ENCODE measurements around the gene NUCKS1.

NUCKS1 gene

DNA sequence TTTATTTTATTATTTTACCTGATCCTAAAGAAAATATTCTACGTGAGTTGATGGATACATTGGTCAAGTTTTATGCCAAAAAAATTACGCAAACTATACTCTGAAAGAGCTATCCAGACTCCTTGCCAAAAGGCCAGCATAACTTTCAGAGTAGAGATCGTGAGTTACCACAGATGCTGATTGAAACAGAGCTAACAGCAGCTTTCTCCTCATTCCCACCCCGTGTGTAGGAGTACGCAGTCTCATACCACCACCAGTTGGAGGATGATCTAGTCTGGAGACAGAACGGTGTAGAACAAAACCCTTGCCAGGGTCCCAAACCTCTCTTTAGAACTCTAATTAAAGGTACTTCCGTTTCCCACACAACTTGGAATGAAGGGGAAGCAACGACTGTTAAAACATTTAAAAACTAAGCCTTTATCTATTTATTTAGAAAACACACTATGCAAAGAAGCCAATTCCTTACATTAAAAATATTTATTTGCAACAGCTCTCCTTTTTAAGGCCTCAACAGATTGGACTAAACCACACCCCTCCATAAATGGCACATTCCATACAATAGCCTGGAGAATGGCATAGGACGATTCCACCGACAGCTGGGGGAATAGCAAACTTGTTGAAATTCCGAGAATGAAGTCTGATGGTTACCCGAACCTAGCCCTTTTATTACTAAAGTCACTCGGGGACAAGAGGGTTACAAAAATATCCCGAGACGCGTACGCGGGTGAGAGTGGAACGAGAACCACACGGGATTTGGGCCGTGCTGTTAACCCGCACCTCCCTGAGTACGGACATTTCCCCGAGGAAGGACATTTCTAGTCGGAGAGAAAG, 1.4 kb downstream of the NUCKS1 start:
- DNase-seq (ENCODE audit: low spot score), result no peak
- Histone ChIP-seq H3K4ac (ENCODE audit: low read length) (no peak overlapping the region), H4K8ac (ENCODE audit: low read depth, low read length) (no peak overlapping the region), H2AFZ (ENCODE audit: low read length) (peak overlapping the region; percentile 31), H3K4me2 (ENCODE audit: insufficient read depth, low read length, poor library complexity, severe bottlenecking) (peak overlapping the region; percentile 48), H2BK5ac (ENCODE audit: low read length) (no peak overlapping the region), H2BK120ac (ENCODE audit: low read depth, low read length) (no peak overlapping the region), H3K36me3 (replicated peaks in 1 of 2; ENCODE audit: control insufficient read depth in 2 of 2, insufficient read depth in 2 of 2, low read length in 2 of 2) (peaks cover 0 to 48% of the 10 kb centered on the region in 2 donors), H3K4me1 (ENCODE audit: control insufficient read depth in 2 of 2, insufficient read depth in 1 of 2, low read depth in 1 of 2, low read length in 2 of 2) (peaks cover 5 to 10% of the 10 kb centered on the region in 2 donors), H3K14ac (ENCODE audit: low read length) (no peak overlapping the region), H2BK12ac (ENCODE audit: low read length) (no peak overlapping the region), H4K91ac (ENCODE audit: low read depth, low read length, poor library complexity) (no peak overlapping the region), H3K27ac (replicated peaks; ENCODE audit: low read length) (peak overlapping the region; percentile 68), H3K9me3 (replicated peaks in 1 of 2; ENCODE audit: control insufficient read depth in 2 of 2, insufficient read depth in 1 of 2, low read depth in 1 of 2, low read length in 2 of 2) (peaks cover 0 to 3% of the 10 kb centered on the region in 2 donors), H2BK15ac (ENCODE audit: low read length) (no peak overlapping the region), H3K18ac (ENCODE audit: low read length) (peak overlapping the region; percentile 80), H3K79me1 (ENCODE audit: low read depth, low read length) (peaks cover 3% of the 10 kb centered on the region), H3K27me3 (ENCODE audit: control insufficient read depth in 3 of 3, insufficient read depth in 3 of 3, low read depth in 1 of 3, low read length in 3 of 3) (peaks cover 0 to 3% (median 0%) of the 10 kb centered on the region in 3 experiments), H3K4me3 (ENCODE audit: low read length in 2 of 2) (peak overlapping the region; percentile 69 to 92), H2AK5ac (ENCODE audit: low read depth, low read length) (no peak overlapping the region), H3K9ac (ENCODE audit: low read depth, low read length, poor library complexity) (peak overlapping the region; percentile 67), H3K23ac (ENCODE audit: low read depth, low read length, poor library complexity) (no peak overlapping the region)
- no CpG with 5 or more reads among the region's 25 CpGs for WGBS, 2 donors (ENCODE audit: extremely low coverage in 2 of 2, insufficient read length in 2 of 2, insufficient replicate concordance in 1 of 2)

GRCh38 chr1:205746757-205747412, 3.1 kb downstream of the NUCKS1 start:
- H3K9me3 ChIP-seq (replicated peaks in 1 of 2; ENCODE audit: control insufficient read depth in 2 of 2, insufficient read depth in 1 of 2, low read depth in 1 of 2, low read length in 2 of 2), result peaks cover 0 to 3% of the 10 kb centered on the region in 2 donors
- H3K27me3 ChIP-seq (ENCODE audit: control insufficient read depth in 3 of 3, insufficient read depth in 3 of 3, low read depth in 1 of 3, low read length in 3 of 3), result no peaks in the 10 kb centered on the region
- H3K9ac ChIP-seq (ENCODE audit: low read depth, low read length, poor library complexity), result no peak overlapping the region
- H2BK5ac ChIP-seq (ENCODE audit: low read length), result no peak overlapping the region
- H3K4me1 ChIP-seq (ENCODE audit: control insufficient read depth in 2 of 2, insufficient read depth in 1 of 2, low read depth in 1 of 2, low read length in 2 of 2), result peaks cover 5 to 10% of the 10 kb centered on the region in 2 donors
- peak overlapping the region in 1 of 2 donors; percentile 69 for H3K4me3 ChIP-seq (ENCODE audit: low read length in 2 of 2)
- H3K4me2 ChIP-seq (ENCODE audit: insufficient read depth, low read length, poor library complexity, severe bottlenecking), result peak overlapping the region; percentile 39
- no peak overlapping the region for H3K14ac ChIP-seq (ENCODE audit: low read length)
- H4K8ac ChIP-seq (ENCODE audit: low read depth, low read length), result no peak overlapping the region
- H3K23ac ChIP-seq (ENCODE audit: low read depth, low read length, poor library complexity), result no peak overlapping the region
- no peak overlapping the region for H2BK12ac ChIP-seq (ENCODE audit: low read length)
- no peak overlapping the region for H3K27ac ChIP-seq (replicated peaks; ENCODE audit: low read length)
- no peak overlapping the region for H2AK5ac ChIP-seq (ENCODE audit: low read depth, low read length)
- H2BK120ac ChIP-seq (ENCODE audit: low read depth, low read length), result no peak overlapping the region
- no peak overlapping the region for H2BK15ac ChIP-seq (ENCODE audit: low read length)
- peaks cover 3% of the 10 kb centered on the region for H3K79me1 ChIP-seq (ENCODE audit: low read depth, low read length)
- H3K18ac ChIP-seq (ENCODE audit: low read length), result no peak overlapping the region
- no CpG with 5 or more reads among the region's 5 CpGs for WGBS, 2 donors (ENCODE audit: extremely low coverage in 2 of 2, insufficient read length in 2 of 2, insufficient replicate concordance in 1 of 2)
- peaks cover 0 to 63% of the 10 kb centered on the region in 2 donors for H3K36me3 ChIP-seq (replicated peaks in 1 of 2; ENCODE audit: control insufficient read depth in 2 of 2, insufficient read depth in 2 of 2, low read length in 2 of 2)
- H3K4ac ChIP-seq (ENCODE audit: low read length), result no peak overlapping the region
- H2AFZ ChIP-seq (ENCODE audit: low read length), result no peak overlapping the region
- DNase-seq (ENCODE audit: low spot score), result no peak
- H4K91ac ChIP-seq (ENCODE audit: low read depth, low read length, poor library complexity), result no peak overlapping the region

DNA sequence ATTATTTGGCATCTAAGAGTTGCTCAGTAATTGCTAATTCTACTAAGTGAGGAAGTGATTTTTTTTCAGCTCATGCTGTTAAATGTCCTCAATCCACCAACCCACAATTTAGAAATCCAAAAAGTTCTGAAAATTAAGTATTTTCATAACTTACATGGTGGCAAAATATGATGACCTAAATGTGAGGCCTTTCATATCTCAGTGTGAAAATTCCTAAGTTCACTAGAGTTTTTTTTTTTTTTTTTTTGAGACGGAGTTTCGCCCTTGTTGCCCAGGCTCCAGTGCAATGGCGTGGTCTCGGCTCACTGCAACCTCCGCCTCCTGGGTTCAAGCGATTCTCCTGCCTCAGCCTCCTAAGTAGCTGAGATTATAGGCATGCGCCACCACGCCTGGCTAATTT, 5.6 kb downstream of the NUCKS1 start:
- peaks cover 3% of the 10 kb centered on the region for H3K79me1 ChIP-seq (ENCODE audit: low read depth, low read length)
- DNase-seq (ENCODE audit: low spot score), result no peak
- no peak overlapping the region for H3K23ac ChIP-seq (ENCODE audit: low read depth, low read length, poor library complexity)
- H4K8ac ChIP-seq (ENCODE audit: low read depth, low read length), result no peak overlapping the region
- H2AFZ ChIP-seq (ENCODE audit: low read length), result no peak overlapping the region
- H3K14ac ChIP-seq (ENCODE audit: low read length), result no peak overlapping the region
- H2BK12ac ChIP-seq (ENCODE audit: low read length), result no peak overlapping the region
- H3K18ac ChIP-seq (ENCODE audit: low read length), result no peak overlapping the region
- H3K9me3 ChIP-seq (replicated peaks in 1 of 2; ENCODE audit: control insufficient read depth in 2 of 2, insufficient read depth in 1 of 2, low read depth in 1 of 2, low read length in 2 of 2), result peaks cover 0 to 8% of the 10 kb centered on the region in 2 donors
- no peak overlapping the region for H2BK120ac ChIP-seq (ENCODE audit: low read depth, low read length)
- no peaks in the 10 kb centered on the region for H3K27me3 ChIP-seq (ENCODE audit: control insufficient read depth in 3 of 3, insufficient read depth in 3 of 3, low read depth in 1 of 3, low read length in 3 of 3)
- H3K9ac ChIP-seq (ENCODE audit: low read depth, low read length, poor library complexity), result no peak overlapping the region
- peaks cover 5 to 10% of the 10 kb centered on the region in 2 donors for H3K4me1 ChIP-seq (ENCODE audit: control insufficient read depth in 2 of 2, insufficient read depth in 1 of 2, low read depth in 1 of 2, low read length in 2 of 2)
- H2BK5ac ChIP-seq (ENCODE audit: low read length), result no peak overlapping the region
- no peak overlapping the region for H2BK15ac ChIP-seq (ENCODE audit: low read length)
- no peak overlapping the region for H3K27ac ChIP-seq (replicated peaks; ENCODE audit: low read length)
- no peak overlapping the region for H3K4ac ChIP-seq (ENCODE audit: low read length)
- H3K36me3 ChIP-seq (replicated peaks in 1 of 2; ENCODE audit: control insufficient read depth in 2 of 2, insufficient read depth in 2 of 2, low read length in 2 of 2), result peaks cover 1 to 86% of the 10 kb centered on the region in 2 donors
- no peak overlapping the region for H3K4me3 ChIP-seq (ENCODE audit: low read length in 2 of 2)
- no peak overlapping the region for H4K91ac ChIP-seq (ENCODE audit: low read depth, low read length, poor library complexity)
- no peak overlapping the region for H3K4me2 ChIP-seq (ENCODE audit: insufficient read depth, low read length, poor library complexity, severe bottlenecking)
- no peak overlapping the region for H2AK5ac ChIP-seq (ENCODE audit: low read depth, low read length)
- no CpG with 5 or more reads among the region's 8 CpGs for WGBS, 2 donors (ENCODE audit: extremely low coverage in 2 of 2, insufficient read length in 2 of 2, insufficient replicate concordance in 1 of 2)

- Histone ChIP-seq H4K91ac (ENCODE audit: low read depth, low read length, poor library complexity) (no peak overlapping the region), H3K23ac (ENCODE audit: low read depth, low read length, poor library complexity) (no peak overlapping the region), H3K4me1 (ENCODE audit: control insufficient read depth in 2 of 2, insufficient read depth in 1 of 2, low read depth in 1 of 2, low read length in 2 of 2) (peaks cover 5 to 10% of the 10 kb centered on the region in 2 donors), H3K4me3 (ENCODE audit: low read length in 2 of 2) (no peak overlapping the region), H3K36me3 (replicated peaks in 1 of 2; ENCODE audit: control insufficient read depth in 2 of 2, insufficient read depth in 2 of 2, low read length in 2 of 2) (peaks cover 1 to 91% of the 10 kb centered on the region in 2 donors), H3K4me2 (ENCODE audit: insufficient read depth, low read length, poor library complexity, severe bottlenecking) (no peak overlapping the region), H3K18ac (ENCODE audit: low read length) (no peak overlapping the region), H2AFZ (ENCODE audit: low read length) (no peak overlapping the region), H3K9me3 (replicated peaks in 1 of 2; ENCODE audit: control insufficient read depth in 2 of 2, insufficient read depth in 1 of 2, low read depth in 1 of 2, low read length in 2 of 2) (peaks cover 0 to 8% of the 10 kb centered on the region in 2 donors), H2BK5ac (ENCODE audit: low read length) (no peak overlapping the region), H2AK5ac (ENCODE audit: low read depth, low read length) (no peak overlapping the region), H3K4ac (ENCODE audit: low read length) (no peak overlapping the region), H2BK120ac (ENCODE audit: low read depth, low read length) (no peak overlapping the region), H2BK12ac (ENCODE audit: low read length) (no peak overlapping the region), H4K8ac (ENCODE audit: low read depth, low read length) (no peak overlapping the region), H3K27ac (replicated peaks; ENCODE audit: low read length) (no peak overlapping the region), H3K9ac (ENCODE audit: low read depth, low read length, poor library complexity) (no peak overlapping the region), H3K79me1 (ENCODE audit: low read depth, low read length) (peaks cover 3% of the 10 kb centered on the region), H2BK15ac (ENCODE audit: low read length) (no peak overlapping the region), H3K14ac (ENCODE audit: low read length) (no peak overlapping the region), H3K27me3 (ENCODE audit: control insufficient read depth in 3 of 3, insufficient read depth in 3 of 3, low read depth in 1 of 3, low read length in 3 of 3) (no peaks in the 10 kb centered on the region)
- DNase-seq (ENCODE audit: low spot score), result no peak
- no CpG with 5 or more reads among the region's 4 CpGs for WGBS, 2 donors (ENCODE audit: extremely low coverage in 2 of 2, insufficient read length in 2 of 2, insufficient replicate concordance in 1 of 2)
Measured at GRCh38 chr1:205743977-205744376, 6.0 kb downstream of the NUCKS1 start.
